ENCODE data around the gene MIEF2.

DNA sequence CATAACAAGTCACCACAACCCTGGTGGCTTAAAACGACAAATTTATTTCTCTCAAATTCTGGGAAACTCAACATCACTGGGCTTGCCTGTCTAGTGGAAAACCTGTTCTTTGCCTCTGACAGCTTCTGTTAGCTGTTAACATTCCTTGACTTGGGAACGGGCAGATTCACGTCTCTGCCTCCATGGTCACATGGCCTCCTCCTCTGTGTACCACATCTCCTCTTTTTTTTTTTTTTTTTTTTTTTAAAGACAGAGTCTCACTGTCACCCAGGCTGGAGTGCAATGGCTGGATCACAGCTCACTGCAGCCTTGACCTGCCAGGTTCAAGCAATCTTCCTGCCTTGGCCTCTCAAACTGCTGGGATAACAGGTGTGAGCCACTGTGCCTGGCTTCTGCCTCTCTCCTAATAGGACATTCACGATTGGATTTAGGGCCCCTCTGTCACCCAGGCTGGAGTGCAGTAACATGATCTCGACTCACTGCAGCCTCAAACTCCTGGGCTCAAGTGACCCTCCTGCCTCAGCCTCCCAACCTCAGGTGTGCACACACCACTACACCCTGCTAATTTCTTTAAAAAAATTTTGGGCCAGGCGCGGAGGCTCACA lies 46.7 kb upstream of the MIEF2 start:
- no peak for TF ChIP-seq POLR2A (IDR thresholded peaks at IDR 0.05; ENCODE audit: low read depth, low read length)
- TF ChIP-seq TAF1 (IDR thresholded peaks at IDR 0.05; ENCODE audit: low read depth, low read length): no peak
- TF ChIP-seq SPI1 (IDR thresholded peaks at IDR 0.05; ENCODE audit: low read depth, low read length): no peak
- no peak for TF ChIP-seq POLR2AphosphoS5 (IDR thresholded peaks at IDR 0.05; ENCODE audit: low read depth, low read length)
- no peak for TF ChIP-seq POU2F2 (IDR thresholded peaks at IDR 0.05; ENCODE audit: low read depth, low read length)
